PC-9 (cell line): Measurements from ENCODE around the gene NOPCHAP1.

Experiments used
- EZH2 ChIP-seq: fragments of 200-600 bp; sonication (generic); IDR thresholded peaks from 2 replicates; pipeline ENCODE4 v1.8.0; 2017; ENCODE audit warnings: antibody characterized with exemption, low read depth
- TF ChIP-seq, protein P1 (sequence below): fragments of 200-600 bp; sonication (generic); conservative IDR thresholded peaks from 2 replicates; pipeline ENCODE4 v1.6.1; 2017; ENCODE audit warnings: mixed run types, antibody characterized with exemption, mild to moderate bottlenecking, moderate library complexity

DNA sequence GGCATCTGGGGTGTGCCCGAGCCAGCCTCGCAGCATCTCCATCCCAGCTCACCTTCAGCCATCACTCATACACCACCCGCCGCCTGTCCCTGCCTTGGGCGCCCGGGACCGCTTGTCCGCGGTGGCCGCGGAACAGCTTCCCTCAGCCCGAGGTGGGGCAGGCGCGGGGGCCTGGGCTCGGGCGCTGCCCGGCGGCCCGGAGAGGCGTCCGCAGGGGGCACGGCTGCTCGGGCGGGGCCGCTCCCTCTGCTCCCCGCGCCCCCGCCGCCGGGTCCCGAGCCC lies 28.5 kb upstream of the NOPCHAP1 start:
- TF ChIP-seq, protein P1, sequence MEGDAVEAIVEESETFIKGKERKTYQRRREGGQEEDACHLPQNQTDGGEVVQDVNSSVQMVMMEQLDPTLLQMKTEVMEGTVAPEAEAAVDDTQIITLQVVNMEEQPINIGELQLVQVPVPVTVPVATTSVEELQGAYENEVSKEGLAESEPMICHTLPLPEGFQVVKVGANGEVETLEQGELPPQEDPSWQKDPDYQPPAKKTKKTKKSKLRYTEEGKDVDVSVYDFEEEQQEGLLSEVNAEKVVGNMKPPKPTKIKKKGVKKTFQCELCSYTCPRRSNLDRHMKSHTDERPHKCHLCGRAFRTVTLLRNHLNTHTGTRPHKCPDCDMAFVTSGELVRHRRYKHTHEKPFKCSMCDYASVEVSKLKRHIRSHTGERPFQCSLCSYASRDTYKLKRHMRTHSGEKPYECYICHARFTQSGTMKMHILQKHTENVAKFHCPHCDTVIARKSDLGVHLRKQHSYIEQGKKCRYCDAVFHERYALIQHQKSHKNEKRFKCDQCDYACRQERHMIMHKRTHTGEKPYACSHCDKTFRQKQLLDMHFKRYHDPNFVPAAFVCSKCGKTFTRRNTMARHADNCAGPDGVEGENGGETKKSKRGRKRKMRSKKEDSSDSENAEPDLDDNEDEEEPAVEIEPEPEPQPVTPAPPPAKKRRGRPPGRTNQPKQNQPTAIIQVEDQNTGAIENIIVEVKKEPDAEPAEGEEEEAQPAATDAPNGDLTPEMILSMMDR: no peak
- TF ChIP-seq EZH2: no peak
